Stimulated activated CD4-positive, alpha-beta T cell treated with anti-CD3 and anti-CD28 coated beads, Interleukin-1b, Interleukin-23, amount 100 ng/mL, for 24 hours (primary cell): ENCODE measurements around the gene MED17.

Experiments used
- DNase-seq, 4 experiments: peaks; one replicate each; pipeline ENCODE4 v3.0.0-alpha.2; 2020; ENCODE audit warnings: low read depth in 4 of 4, low spot score in 1 of 4

The MED17 gene

GRCh38 chr11:93846411-93846810, 62.3 kb downstream of the MED17 start:
- no peak for DNase-seq

GRCh38 chr11:93849201-93849600, 65.1 kb downstream of the MED17 start:
- DNase-seq, result no peak

GRCh38 chr11:93849751-93850593, 65.9 kb downstream of the MED17 start:
- DNase-seq, result no peak

- DNase-seq, result no peak
Measured at GRCh38 chr11:93850594-93851018, 66.5 kb downstream of the MED17 start, which contains the start of gene VSTM5. Gene VSTM5, minus strand, starts transcription at chr11:93850618. Its CDS starts 116 bp downstream, at chr11:93850502.

- DNase-seq, result no peak
Measured at GRCh38 chr11:93852242-93852641, 68.2 kb downstream of the MED17 start.

- no peak for DNase-seq
Measured at GRCh38 chr11:93857413-93858120, 73.5 kb downstream of the MED17 start.

- no peak for DNase-seq
Measured at GRCh38 chr11:93858121-93858775, 74.2 kb downstream of the MED17 start.

GRCh38 chr11:93861808-93862207, 77.7 kb downstream of the MED17 start:
- no peak for DNase-seq
